GM12874 (cell line): ENCODE data around the gene PTPRT.

ENCODE experiments used
- TF ChIP-seq, protein P1 (sequence below): IDR thresholded peaks from 2 replicates; pipeline ENCODE4 v1.5.1; 2011; ENCODE audit warnings: low read depth, mild to moderate bottlenecking, control low read depth, low read length, moderate library complexity; ENCODE audit not compliant: insufficient read depth

The PTPRT gene

DNA sequence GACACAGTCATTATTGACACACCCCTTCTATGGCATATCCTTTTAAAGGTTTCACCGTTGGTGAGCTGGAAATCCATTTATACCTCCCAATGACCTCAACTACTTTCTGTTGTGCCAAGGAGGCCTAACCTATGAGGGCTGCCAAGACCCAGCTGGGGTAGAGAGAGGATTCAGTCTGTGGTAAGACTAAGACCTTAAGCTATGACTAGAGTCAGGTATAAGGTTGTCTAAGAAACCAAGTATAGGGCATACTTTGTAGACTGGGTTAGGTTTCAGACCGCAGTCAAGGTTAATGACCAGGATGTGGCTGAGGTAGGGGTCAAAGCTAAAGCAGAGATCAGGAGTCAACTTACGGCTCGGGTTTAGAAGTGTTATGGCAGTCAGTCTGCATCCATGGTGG lies 930.3 kb downstream of the PTPRT start:
- TF ChIP-seq, protein P1, sequence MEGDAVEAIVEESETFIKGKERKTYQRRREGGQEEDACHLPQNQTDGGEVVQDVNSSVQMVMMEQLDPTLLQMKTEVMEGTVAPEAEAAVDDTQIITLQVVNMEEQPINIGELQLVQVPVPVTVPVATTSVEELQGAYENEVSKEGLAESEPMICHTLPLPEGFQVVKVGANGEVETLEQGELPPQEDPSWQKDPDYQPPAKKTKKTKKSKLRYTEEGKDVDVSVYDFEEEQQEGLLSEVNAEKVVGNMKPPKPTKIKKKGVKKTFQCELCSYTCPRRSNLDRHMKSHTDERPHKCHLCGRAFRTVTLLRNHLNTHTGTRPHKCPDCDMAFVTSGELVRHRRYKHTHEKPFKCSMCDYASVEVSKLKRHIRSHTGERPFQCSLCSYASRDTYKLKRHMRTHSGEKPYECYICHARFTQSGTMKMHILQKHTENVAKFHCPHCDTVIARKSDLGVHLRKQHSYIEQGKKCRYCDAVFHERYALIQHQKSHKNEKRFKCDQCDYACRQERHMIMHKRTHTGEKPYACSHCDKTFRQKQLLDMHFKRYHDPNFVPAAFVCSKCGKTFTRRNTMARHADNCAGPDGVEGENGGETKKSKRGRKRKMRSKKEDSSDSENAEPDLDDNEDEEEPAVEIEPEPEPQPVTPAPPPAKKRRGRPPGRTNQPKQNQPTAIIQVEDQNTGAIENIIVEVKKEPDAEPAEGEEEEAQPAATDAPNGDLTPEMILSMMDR = no peak

DNA sequence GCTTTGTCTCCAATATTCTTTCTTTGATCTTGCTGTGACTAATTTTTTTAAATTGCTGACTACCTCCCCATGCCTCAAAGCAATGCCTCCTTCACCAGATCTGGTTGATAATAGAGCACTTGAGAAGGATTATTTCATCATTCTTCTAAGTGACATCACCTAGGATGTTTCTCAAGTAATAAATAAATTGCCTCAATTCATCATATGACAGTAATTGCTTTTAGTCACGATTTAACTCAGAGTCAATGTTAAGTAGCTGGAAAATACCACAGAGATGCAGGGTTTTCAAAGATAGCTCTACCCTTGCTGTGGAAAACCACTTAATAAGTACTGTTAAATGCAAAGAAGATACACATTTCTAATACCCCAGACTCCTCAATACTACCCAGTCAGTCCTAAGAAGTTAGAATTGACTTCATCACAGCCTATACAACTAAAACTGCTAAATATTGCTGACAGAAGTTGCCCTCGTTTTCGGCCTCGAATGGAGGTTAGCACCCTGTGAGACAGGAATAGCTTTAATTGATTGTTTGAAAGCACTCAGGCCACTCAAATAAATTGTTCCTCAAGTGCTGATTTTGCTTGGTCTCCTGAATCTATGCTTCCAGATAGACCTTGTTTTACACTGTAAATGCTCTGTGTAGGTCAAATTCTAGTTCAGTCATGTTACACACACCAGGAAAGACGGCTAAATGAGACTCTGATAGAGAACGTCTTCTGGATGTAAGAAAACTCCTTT lies 931.0 kb downstream of the PTPRT start:
- TF ChIP-seq, protein P1 = no peak

DNA sequence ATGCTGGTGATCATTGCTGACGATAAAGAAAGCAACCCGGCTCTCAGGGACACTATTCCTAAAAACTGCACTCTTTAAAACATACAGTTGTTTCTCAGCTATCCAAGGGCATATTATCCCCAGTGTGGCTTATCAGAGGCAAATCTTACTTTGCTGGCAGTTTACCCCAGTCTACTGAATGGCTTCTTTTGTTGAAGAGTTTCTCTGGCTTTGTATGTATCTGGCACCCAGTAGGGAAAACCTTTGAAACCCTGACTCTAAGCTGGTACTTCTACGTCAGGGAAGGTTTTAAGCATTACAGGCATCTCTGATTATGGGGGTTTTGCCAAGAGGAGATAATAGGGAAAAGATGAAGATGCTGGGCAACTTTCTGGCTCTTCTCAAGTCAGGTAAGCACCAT lies 933.9 kb downstream of the PTPRT start:
- TF ChIP-seq, protein P1 = no peak

DNA sequence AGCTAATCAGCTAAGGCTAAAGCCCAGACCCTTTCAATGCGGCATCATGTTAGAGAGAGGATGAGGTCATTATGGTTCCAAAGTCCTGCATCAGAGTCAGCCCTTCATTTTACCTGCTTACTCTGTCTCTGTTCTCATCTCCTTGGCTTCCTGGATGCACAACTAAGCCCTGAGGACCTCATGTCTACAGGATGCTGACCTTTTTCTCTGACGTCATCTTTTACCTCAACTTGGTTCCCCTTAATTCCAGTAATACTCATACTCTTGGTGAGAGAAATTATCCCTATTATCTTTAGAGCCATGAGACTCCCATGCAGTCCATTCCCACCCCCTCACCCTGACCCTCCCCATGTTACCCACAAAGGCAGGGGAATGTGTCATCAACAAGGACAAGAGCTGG lies 935.0 kb downstream of the PTPRT start:
- TF ChIP-seq, protein P1 = no peak

DNA sequence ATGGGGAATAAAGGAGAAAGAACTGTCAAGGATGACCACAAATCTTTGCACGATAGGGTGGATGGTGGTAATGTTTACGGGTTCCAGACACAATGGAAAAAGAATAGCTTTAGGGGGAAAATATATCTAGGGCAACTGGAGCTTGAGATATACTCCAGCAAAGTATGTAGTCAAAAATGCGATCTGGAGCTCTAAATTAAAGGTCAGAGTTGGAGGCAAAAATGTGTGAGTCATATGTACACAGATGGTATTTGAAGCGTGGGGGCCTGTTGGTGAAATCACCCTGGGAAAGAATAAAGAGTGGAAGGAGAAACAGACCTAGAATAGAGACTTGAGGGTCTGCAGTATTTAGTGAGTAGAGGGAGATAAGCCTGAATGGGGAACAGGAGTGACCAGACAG lies 937.6 kb downstream of the PTPRT start:
- TF ChIP-seq, protein P1 = no peak

DNA sequence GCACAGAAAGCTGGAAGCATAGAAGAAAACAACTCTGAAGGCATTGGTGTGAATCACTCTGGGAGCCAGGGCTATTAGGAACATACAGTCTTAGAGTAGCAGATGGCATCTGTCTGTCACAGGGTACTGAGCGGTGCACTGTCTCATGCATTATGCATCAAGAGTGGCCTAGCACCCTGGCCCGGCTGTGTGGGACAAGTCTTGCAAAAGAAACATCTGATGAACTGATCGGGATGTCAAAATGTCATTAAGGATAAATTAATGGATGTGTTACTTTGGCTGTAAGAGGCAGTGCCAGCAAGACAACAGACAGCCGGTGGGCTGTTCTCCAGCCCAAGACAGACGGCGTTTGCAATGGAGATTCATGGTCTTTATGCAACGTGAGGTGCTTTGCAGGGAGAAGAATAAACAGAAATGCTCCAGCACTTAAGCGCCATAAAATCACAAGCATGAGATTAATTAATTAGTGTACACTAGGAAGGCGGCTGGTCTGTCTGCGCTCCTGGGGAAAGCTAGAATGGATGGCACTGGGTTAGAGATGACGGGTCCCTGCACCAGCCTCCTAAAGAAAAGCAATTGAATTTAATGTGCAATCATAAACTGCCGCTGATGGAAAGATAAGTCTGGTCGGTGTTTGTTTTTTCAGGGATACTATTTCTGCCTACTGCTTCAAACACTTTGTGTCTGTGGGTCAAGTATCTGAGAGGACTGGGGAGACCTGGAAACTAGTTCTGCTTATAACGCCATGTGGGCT lies 970.9 kb downstream of the PTPRT start:
- TF ChIP-seq, protein P1 = no peak

DNA sequence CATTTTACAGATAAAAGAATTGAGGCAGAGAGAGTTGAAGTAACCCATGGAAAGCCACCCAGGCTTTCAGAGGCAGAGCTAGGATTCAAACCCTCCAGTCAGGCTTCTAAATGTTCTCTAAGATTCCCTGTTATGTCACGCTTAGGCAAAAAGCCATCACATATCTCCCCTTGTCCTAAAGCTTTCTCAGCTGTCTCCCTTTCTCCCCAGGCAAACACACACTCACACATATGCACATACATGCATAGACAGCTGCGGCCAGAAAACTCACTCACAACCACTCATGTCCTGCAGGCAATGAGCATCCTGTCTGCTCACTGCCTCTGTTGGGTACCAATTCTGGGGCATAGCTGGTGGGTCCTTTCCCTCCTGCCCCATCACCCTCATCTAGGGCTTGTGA lies 975.6 kb downstream of the PTPRT start:
- TF ChIP-seq, protein P1 = no peak
